Right lobe of liver (tissue), 6 donors: ENCODE data around the gene LGMN. TPM values are rescaled to one million over a fixed set of nuclear protein-coding genes. Genes with fewer than 3 reads are reported as not detected.
"Not testable (repeated sequence)": the region's sequence is repeated elsewhere in the genome, so short reads cannot be mapped to it uniquely, and the experiment has no call there.

ENCODE experiments used
- ATAC-seq, 4 donors: fragments of 200-7000 bp; cut with Tn5 transposase; one replicate each; pipeline ENCODE4 v1.9.1; 2020; ENCODE audit warnings: mild to moderate bottlenecking in 4 of 4, moderate library complexity in 4 of 4
- DNase-seq, 3 donors: peaks; one replicate each; pipeline ENCODE4 v3.0.0-alpha.2; 2020
- H3K27ac ChIP-seq, 3 donors: fragments of 200-600 bp; one replicate each; pipeline ENCODE4 v1.8.0; 2022
- H3K27me3 ChIP-seq, 2 donors: fragments of 200-600 bp; one replicate each; pipeline ENCODE4 v1.8.0; 2022
- H3K36me3 ChIP-seq, 4 donors: fragments of 200-600 bp; sonication (generic) in 1 of 4; one replicate each; pipeline versions ENCODE4 v1.5.1 to v1.8.0; 2017 to 2022; ENCODE audit warnings: control low read depth in 1 of 4
- H3K4me1 ChIP-seq, 4 donors: fragments of 200-600 bp; sonication (generic) in 1 of 4; one replicate each; pipeline versions ENCODE4 v1.5.1 to v1.8.0; 2017 to 2022; ENCODE audit warnings: control low read depth in 1 of 4
- H3K4me3 ChIP-seq, 3 donors: fragments of 200-600 bp; one replicate each; pipeline ENCODE4 v1.8.0; 2022
- H3K9me3 ChIP-seq, 4 donors: fragments of 200-600 bp; sonication (generic) in 1 of 4; one replicate each; pipeline versions ENCODE4 v1.5.1 to v1.8.0; 2017 to 2022; ENCODE audit warnings: control low read depth in 1 of 4
- CTCF ChIP-seq, 4 donors: fragments of 200-600 bp in 3 of 4; fragments of 450-650 bp in 1 of 4; IDR thresholded peaks; one replicate each; pipeline versions ENCODE4 v1.5.1 to v1.8.0; 2016 to 2022; ENCODE audit warnings: antibody characterized with exemption in 4 of 4, mild to moderate bottlenecking in 2 of 4
- POLR2A ChIP-seq: fragments of 450-650 bp; IDR thresholded peaks from one replicate; pipeline ENCODE4 v1.6.1; 2017; ENCODE audit warnings: antibody characterized with exemption, mild to moderate bottlenecking
- WGBS: methylation state at CpG from one replicate; pipeline ENCODE4 v1.1.6; 2018; ENCODE audit warnings: low coverage, low lambda C conversion rate; ENCODE audit not compliant: insufficient coverage; ENCODE audit errors: missing lambda C conversion rate; 5-methylcytosine and 5-hydroxymethylcytosine counted together
- intact Hi-C, 2 donors: fragments of 100-400 bp; cut with DNase I; formaldehyde crosslinking; loops; one replicate each; pipeline versions ENCODE4 v1.11.2 to v1.14.1; 2022
- total RNA-seq, 6 experiments: library from RNA; depleted of rRNA in 2 of 6; stranded (reverse); fragments of >200 nt in 2 of 6; fragmentation: NEBNext Ultra II Directional in 3 of 6; extraction: Animal tissue kit (Norgen Biotek cat#: 25700) in 3 of 6; gene quantifications; one replicate each; pipeline versions ENCODE4 v1.1.0 to v1.2.4, GENCODE V29; 2016 to 2023
- donor health status: DM: no; HTN: yes; CAD: no.
- donor health status: DM: no; HTN: no; CAD: no.
- donor health status: DM: no; HTN: no; CAD: no.
- donor health status: DM: no; HTN: yes; CAD: no.
- donor health status: DM: no; HTN: yes; CAD: no.

LGMN gene
- total RNA-seq, 6 experiments from 2014 or later: 39.6 to 111 (median 49.3) TPM

- Histone ChIP-seq H3K4me3 (no peak overlapping the region), H3K27me3 (no peaks in the 10 kb centered on the region), H3K27ac (no peak overlapping the region), H3K4me1 (no peaks in the 10 kb centered on the region), H3K36me3 (peaks cover 0 to 15% (median 0%) of the 10 kb centered on the region in 4 donors), H3K9me3 (no peaks in the 10 kb centered on the region)
- DNase-seq (no peak), ATAC-seq (no peak)
- intact Hi-C loops: loop anchor here in 1 of 2 donors (5.0 kb wide), 1 partner anchor 65 kb away; no protein-coding TSS in a partner anchor
- TF ChIP-seq CTCF (IDR thresholded peaks at IDR 0.05): no peak
- TF ChIP-seq POLR2A: no peak
- 77% methylated on average over 10 of the region's 11 CpGs for WGBS
Measured at GRCh38 chr14:92717571-92718042, 30.8 kb downstream of the LGMN start.

DNA sequence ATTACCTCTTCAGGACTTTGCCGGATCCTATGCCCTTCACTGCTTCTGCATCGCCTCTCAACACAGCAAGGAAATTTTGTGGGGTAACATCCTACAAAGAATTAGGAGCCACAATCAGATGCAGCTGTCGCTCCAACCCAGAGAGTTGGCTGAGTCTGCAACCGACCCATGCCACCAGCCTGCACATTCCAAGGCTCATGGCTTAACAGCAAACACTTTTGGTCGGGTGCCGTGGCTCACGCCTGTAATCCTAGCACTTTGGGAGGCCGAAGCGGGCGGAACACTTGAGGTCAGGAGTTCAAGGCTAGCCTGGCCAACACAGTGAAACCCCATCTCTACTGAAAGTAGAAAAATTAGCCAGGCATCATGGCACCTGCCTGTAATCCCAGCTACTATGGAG, 32.3 kb downstream of the LGMN start:
- Histone ChIP-seq H3K27me3 (no peaks in the 10 kb centered on the region), H3K27ac (no peak overlapping the region), H3K4me1 (no peaks in the 10 kb centered on the region), H3K9me3 (no peaks in the 10 kb centered on the region), H3K36me3 (peaks cover 0 to 27% (median 0%) of the 10 kb centered on the region in 4 donors), H3K4me3 (no peak overlapping the region)
- 82% methylated on average over 10 of the region's 10 CpGs for WGBS
- intact Hi-C loops: loop anchor here in 1 of 2 donors (5.0 kb wide), 1 partner anchor 66 kb away; no protein-coding TSS in a partner anchor
- TF ChIP-seq CTCF (IDR thresholded peaks at IDR 0.05) (no peak), POLR2A (no peak)
- ATAC-seq (no peak), DNase-seq (no peak)

- H3K4me3 ChIP-seq, H3K9me3 ChIP-seq, H3K27me3 ChIP-seq, H3K27ac ChIP-seq, H3K4me1 ChIP-seq: not testable (repeated sequence)
- peaks cover 0 to 39% (median 0%) of the 10 kb centered on the region in 4 donors for H3K36me3 ChIP-seq
- peak; percentile 85 to 90 (median 86) for ATAC-seq
- TF ChIP-seq CTCF (IDR thresholded peaks at IDR 0.05): peak; percentile 68 to 81 (median 72)
- WGBS: 74% methylated on average over 7 of the region's 7 CpGs
- peak; percentile 80 to 82 (median 81) for DNase-seq
- intact Hi-C loops: loop anchor here (5.0 kb wide), 1 partner anchor 67 kb away; no protein-coding TSS in a partner anchor
Measured at GRCh38 chr14:92714739-92715307, 33.6 kb downstream of the LGMN start.

DNA sequence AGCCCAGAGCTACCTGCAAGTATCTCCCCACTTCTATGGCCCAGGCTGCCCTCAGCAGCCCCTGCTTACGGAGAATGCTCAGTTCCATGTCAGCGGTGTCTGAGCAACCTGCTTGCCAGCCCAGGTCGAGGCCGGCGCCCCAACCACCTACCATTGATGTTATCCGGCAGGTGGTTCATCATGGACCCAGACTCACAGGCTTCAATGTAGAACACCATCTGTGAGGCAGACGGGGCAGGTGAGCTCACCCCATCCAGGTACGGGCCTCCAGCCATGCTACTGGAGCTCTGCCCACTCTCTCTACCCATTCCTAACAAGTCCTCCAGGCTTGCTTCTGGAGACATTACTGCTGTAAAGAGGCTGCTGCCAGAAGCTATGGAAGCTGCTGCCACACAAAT, 35.8 kb downstream of the LGMN start:
- no peak overlapping the region for H3K4me3 ChIP-seq
- peaks cover 0 to 39% (median 0%) of the 10 kb centered on the region in 4 donors for H3K36me3 ChIP-seq
- intact Hi-C loops: loop anchor here in 1 of 2 donors (5.0 kb wide), 1 partner anchor 70 kb away; no protein-coding TSS in a partner anchor
- no peaks in the 10 kb centered on the region for H3K4me1 ChIP-seq
- ATAC-seq: no peak
- 85% methylated on average over 2 of the region's 8 CpGs for WGBS
- no peak for DNase-seq
- H3K9me3 ChIP-seq: no peaks in the 10 kb centered on the region
- TF ChIP-seq POLR2A (no peak), CTCF (IDR thresholded peaks at IDR 0.05) (no peak)
- H3K27me3 ChIP-seq: no peaks in the 10 kb centered on the region
- no peak overlapping the region for H3K27ac ChIP-seq
